HepG2 (cell line): ENCODE results near the gene NDUFAF3.

Source experiments
- HNRNPK ChIP-seq: fragments of 200-400 bp; formaldehyde crosslinking; IDR thresholded peaks from 2 replicates; pipeline ENCODE4 v1.6.1; 2018; ENCODE audit warnings: low read length, low read depth, moderate library complexity, mild to moderate bottlenecking; ENCODE audit not compliant: poor library complexity, severe bottlenecking
- REXO4 ChIP-seq: sonication (generic); formaldehyde crosslinking; IDR thresholded peaks from 2 replicates; pipeline ENCODE4 v1.8.0; 2022; ENCODE audit warnings: missing genetic modification reagents, mild to moderate bottlenecking, borderline replicate concordance
- SMAD1 ChIP-seq: sonication (generic); formaldehyde crosslinking; IDR thresholded peaks from 2 replicates; pipeline ENCODE4 v1.4.0; 2020; ENCODE audit warnings: missing genetic modification reagents, low read depth, mild to moderate bottlenecking, borderline replicate concordance
- SMAD3 ChIP-seq: sonication (generic); formaldehyde crosslinking; IDR thresholded peaks from 2 replicates; pipeline ENCODE4 v1.4.0; 2020; ENCODE audit warnings: missing genetic modification reagents
- SUZ12 ChIP-seq: fragments of 150-350 bp; IDR thresholded peaks from 2 replicates; pipeline ENCODE4 v1.6.1; 2014; ENCODE audit warnings: low read depth, low read length
- ZFP82 ChIP-seq: sonication (generic); formaldehyde crosslinking; IDR thresholded peaks from 2 replicates; pipeline ENCODE4 v1.5.1; 2020; ENCODE audit warnings: mild to moderate bottlenecking, missing genetic modification reagents, borderline replicate concordance
- ZKSCAN1 ChIP-seq: fragments of 150-350 bp; IDR thresholded peaks from 2 replicates; pipeline ENCODE4 v1.6.1; 2014; ENCODE audit warnings: low read length
- ZNF652 ChIP-seq: IDR thresholded peaks from 2 replicates; pipeline ENCODE4 v1.6.1; 2016; ENCODE audit warnings: low read depth, borderline replicate concordance
- ZNF703 ChIP-seq: sonication (generic); formaldehyde crosslinking; IDR thresholded peaks from 2 replicates; pipeline ENCODE4 v1.5.1; 2020; ENCODE audit warnings: missing genetic modification reagents, mild to moderate bottlenecking, moderate library complexity, borderline replicate concordance
- TF ChIP-seq, protein P1 (sequence below): fragments of 450-650 bp; IDR thresholded peaks from 2 replicates; pipeline ENCODE4 v1.6.1; 2017; ENCODE audit warnings: mild to moderate bottlenecking
- TF ChIP-seq, protein P2 (sequence below): sonication (generic); formaldehyde crosslinking; IDR thresholded peaks from 2 replicates; pipeline ENCODE4 v1.5.0; 2020; ENCODE audit warnings: mild to moderate bottlenecking, missing genetic modification reagents, moderate library complexity

DNA sequence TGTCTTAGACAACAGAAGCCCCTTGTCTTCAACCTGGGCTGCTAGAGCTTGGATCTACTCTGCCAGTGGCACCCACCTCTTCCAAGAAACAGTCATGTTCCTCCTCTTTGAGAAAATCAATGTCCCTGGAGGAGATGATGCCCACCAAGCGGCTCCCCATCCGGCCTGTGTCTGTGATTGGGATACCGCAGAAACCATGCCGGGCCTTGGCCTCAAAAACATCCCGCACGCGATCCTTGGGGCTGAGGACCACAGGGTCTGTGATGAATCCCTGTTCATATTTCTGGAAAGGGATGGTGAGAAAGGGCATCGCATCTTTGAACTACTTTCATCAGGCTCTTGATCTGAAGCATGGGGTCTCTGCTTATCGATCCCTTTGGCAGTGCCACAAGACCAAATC lies 5.7 kb downstream of the NDUFAF3 start:
- TF ChIP-seq HNRNPK (no peak), SUZ12 (no peak), ZKSCAN1 (no peak), ZNF703 (CRISPR knock-in tag) (no peak), ZFP82 (CRISPR knock-in tag) (no peak), SMAD3 (no peak), ZNF652 (CRISPR knock-in tag) (no peak), SMAD1 (CRISPR knock-in tag) (no peak), REXO4 (no peak)
- TF ChIP-seq, protein P1, sequence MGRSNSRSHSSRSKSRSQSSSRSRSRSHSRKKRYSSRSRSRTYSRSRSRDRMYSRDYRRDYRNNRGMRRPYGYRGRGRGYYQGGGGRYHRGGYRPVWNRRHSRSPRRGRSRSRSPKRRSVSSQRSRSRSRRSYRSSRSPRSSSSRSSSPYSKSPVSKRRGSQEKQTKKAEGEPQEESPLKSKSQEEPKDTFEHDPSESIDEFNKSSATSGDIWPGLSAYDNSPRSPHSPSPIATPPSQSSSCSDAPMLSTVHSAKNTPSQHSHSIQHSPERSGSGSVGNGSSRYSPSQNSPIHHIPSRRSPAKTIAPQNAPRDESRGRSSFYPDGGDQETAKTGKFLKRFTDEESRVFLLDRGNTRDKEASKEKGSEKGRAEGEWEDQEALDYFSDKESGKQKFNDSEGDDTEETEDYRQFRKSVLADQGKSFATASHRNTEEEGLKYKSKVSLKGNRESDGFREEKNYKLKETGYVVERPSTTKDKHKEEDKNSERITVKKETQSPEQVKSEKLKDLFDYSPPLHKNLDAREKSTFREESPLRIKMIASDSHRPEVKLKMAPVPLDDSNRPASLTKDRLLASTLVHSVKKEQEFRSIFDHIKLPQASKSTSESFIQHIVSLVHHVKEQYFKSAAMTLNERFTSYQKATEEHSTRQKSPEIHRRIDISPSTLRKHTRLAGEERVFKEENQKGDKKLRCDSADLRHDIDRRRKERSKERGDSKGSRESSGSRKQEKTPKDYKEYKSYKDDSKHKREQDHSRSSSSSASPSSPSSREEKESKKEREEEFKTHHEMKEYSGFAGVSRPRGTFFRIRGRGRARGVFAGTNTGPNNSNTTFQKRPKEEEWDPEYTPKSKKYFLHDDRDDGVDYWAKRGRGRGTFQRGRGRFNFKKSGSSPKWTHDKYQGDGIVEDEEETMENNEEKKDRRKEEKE, result no peak
- TF ChIP-seq, protein P2, sequence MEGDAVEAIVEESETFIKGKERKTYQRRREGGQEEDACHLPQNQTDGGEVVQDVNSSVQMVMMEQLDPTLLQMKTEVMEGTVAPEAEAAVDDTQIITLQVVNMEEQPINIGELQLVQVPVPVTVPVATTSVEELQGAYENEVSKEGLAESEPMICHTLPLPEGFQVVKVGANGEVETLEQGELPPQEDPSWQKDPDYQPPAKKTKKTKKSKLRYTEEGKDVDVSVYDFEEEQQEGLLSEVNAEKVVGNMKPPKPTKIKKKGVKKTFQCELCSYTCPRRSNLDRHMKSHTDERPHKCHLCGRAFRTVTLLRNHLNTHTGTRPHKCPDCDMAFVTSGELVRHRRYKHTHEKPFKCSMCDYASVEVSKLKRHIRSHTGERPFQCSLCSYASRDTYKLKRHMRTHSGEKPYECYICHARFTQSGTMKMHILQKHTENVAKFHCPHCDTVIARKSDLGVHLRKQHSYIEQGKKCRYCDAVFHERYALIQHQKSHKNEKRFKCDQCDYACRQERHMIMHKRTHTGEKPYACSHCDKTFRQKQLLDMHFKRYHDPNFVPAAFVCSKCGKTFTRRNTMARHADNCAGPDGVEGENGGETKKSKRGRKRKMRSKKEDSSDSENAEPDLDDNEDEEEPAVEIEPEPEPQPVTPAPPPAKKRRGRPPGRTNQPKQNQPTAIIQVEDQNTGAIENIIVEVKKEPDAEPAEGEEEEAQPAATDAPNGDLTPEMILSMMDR, result no peak
